H1 (cell line): ENCODE results near the gene PEX19. TPM values are rescaled to one million over a fixed set of nuclear protein-coding genes. Genes with fewer than 3 reads are reported as not detected.

Experiments used
- CTCF ChIA-PET: fragments of 300-600 bp; sonication (Branson Sonifier 250); formaldehyde crosslinking; loops from one replicate; lab custom pipeline; 2021; ENCODE audit not compliant: partially characterized antibody; lab: Charles Lee
- POLR2A ChIA-PET: fragments of 300-600 bp; sonication (Branson Sonifier 250); formaldehyde crosslinking; loops from one replicate; lab custom pipeline; 2021; ENCODE audit warnings: inconsistent platforms; ENCODE audit not compliant: partially characterized antibody; lab: Charles Lee
- DNase-seq, 2 experiments: peaks; one replicate each; pipeline versions ENCODE4 v3.0.0 to v3.0.0-alpha.2; 2010 to 2022; ENCODE audit warnings: low spot score in 2 of 2, low read depth in 1 of 2, mixed read lengths in 1 of 2
- FAIRE-seq: peaks from 2 replicates; lab custom pipeline; 2011; peaks lifted over from hg19 to GRCh38; lab: Jason Lieb, UNC
- H2AFZ ChIP-seq: 2 replicates; pipeline ENCODE4 v1.8.1; 2012; ENCODE audit warnings: low read length, inconsistent platforms
- H2AK5ac ChIP-seq: 2 replicates; pipeline ENCODE4 v1.6.1; 2013; ENCODE audit warnings: low read depth, low read length
- H2BK120ac ChIP-seq: replicated peaks from 2 replicates; pipeline ENCODE3; 2013; ENCODE audit warnings: low read depth, low read length, inconsistent platforms
- H2BK12ac ChIP-seq: 2 replicates; pipeline ENCODE4 v1.6.1; 2013; ENCODE audit warnings: low read depth, low read length
- H2BK15ac ChIP-seq: 2 replicates; pipeline ENCODE4 v1.6.1; 2013; ENCODE audit warnings: low read length
- H2BK20ac ChIP-seq: 2 replicates; pipeline ENCODE4 v1.6.1; 2013; ENCODE audit warnings: low read length
- H2BK5ac ChIP-seq: 2 replicates; pipeline ENCODE4 v1.6.1; 2013; ENCODE audit warnings: low read depth, low read length
- H3K14ac ChIP-seq: 2 replicates; pipeline ENCODE4 v1.6.1; 2013; ENCODE audit warnings: inconsistent platforms; ENCODE audit not compliant: insufficient read length
- H3K18ac ChIP-seq: 2 replicates; pipeline ENCODE4 v1.6.1; 2013; ENCODE audit warnings: low read length; ENCODE audit errors: extremely low read depth
- H3K23ac ChIP-seq: 2 replicates; pipeline ENCODE4 v1.6.1; 2013; ENCODE audit warnings: inconsistent platforms; ENCODE audit not compliant: insufficient read length
- H3K23me2 ChIP-seq: 2 replicates; pipeline ENCODE4 v1.6.1; 2013; ENCODE audit warnings: low read depth, low read length
- H3K27ac ChIP-seq: 2 replicates; pipeline ENCODE4 v1.6.1; 2011; ENCODE audit warnings: low read depth, low read length, inconsistent platforms
- H3K27me3 ChIP-seq, 4 experiments: replicated peaks in 1 of 4; 1 replicate in 1 of 4; 2 replicates in 3 of 4; pipeline versions ENCODE4 v1.6.1 to v1.8.1; 2011 to 2013; ENCODE audit warnings: low read length in 3 of 4, mild to moderate bottlenecking in 3 of 4, inconsistent platforms in 2 of 4, mixed read lengths in 2 of 4, moderate library complexity in 1 of 4; ENCODE audit not compliant: control insufficient read depth in 3 of 4, insufficient read depth in 3 of 4; ENCODE audit errors: extremely low read depth in 1 of 4
- H3K36me3 ChIP-seq, 4 experiments: 2 replicates each; pipeline versions ENCODE4 v1.6.1 to v1.8.1; 2011 to 2013; ENCODE audit warnings: mild to moderate bottlenecking in 4 of 4, low read length in 3 of 4, moderate library complexity in 2 of 4, control low read depth in 1 of 4, inconsistent platforms in 1 of 4; ENCODE audit not compliant: insufficient read depth in 4 of 4, control insufficient read depth in 2 of 4
- H3K4ac ChIP-seq: replicated peaks from 2 replicates; pipeline ENCODE3; 2013; ENCODE audit warnings: low read length, low read depth, mixed read lengths, inconsistent platforms; ENCODE audit not compliant: insufficient read length
- H3K4me1 ChIP-seq, 4 experiments: replicated peaks in 1 of 4; 1 replicate in 1 of 4; 2 replicates in 3 of 4; pipeline versions ENCODE4 v1.6.1 to v1.8.1; 2011 to 2013; ENCODE audit warnings: low read length in 3 of 4, inconsistent platforms in 2 of 4, mixed read lengths in 1 of 4; ENCODE audit not compliant: insufficient read depth in 4 of 4, control insufficient read depth in 3 of 4
- H3K4me2 ChIP-seq, 2 experiments: 2 replicates each; pipeline versions ENCODE4 v1.6.1 to v1.8.1; 2011 to 2013; ENCODE audit warnings: low read depth in 2 of 2, low read length in 2 of 2, control low read depth in 1 of 2, inconsistent platforms in 1 of 2, mild to moderate bottlenecking in 1 of 2; ENCODE audit not compliant: insufficient read depth in 1 of 2
- H3K4me3 ChIP-seq, 4 experiments: fragments of 200-600, 300-600 bp in 1 of 4; sonication (generic), shearing (Covaris generic), sonication (Bioruptor Twin) in 1 of 4; 2 replicates each; pipeline versions ENCODE4 v1.5.1 to v1.8.1; 2011 to 2016; ENCODE audit warnings: low read length in 4 of 4, low read depth in 3 of 4, control low read depth in 2 of 4, inconsistent platforms in 2 of 4, mild to moderate bottlenecking in 2 of 4, mixed read lengths in 1 of 4, moderate library complexity in 1 of 4; ENCODE audit not compliant: insufficient read depth in 2 of 4; ENCODE audit errors: extremely low read depth in 1 of 4
- H3K56ac ChIP-seq: replicated peaks from 2 replicates; pipeline ENCODE3; 2013; ENCODE audit warnings: low read depth, mild to moderate bottlenecking, mixed read lengths, low read length, inconsistent platforms; ENCODE audit not compliant: insufficient read length
- H3K79me1 ChIP-seq: 2 replicates; pipeline ENCODE4 v1.6.1; 2013; ENCODE audit warnings: low read depth, low read length, control low read depth
- H3K79me2 ChIP-seq, 2 experiments: 2 replicates each; pipeline versions ENCODE4 v1.6.1 to v1.8.1; 2012 to 2013; ENCODE audit warnings: low read length in 2 of 2, mild to moderate bottlenecking in 2 of 2, inconsistent platforms in 1 of 2; ENCODE audit not compliant: insufficient read depth in 2 of 2, control insufficient read depth in 1 of 2
- H3K9ac ChIP-seq, 4 experiments: replicated peaks in 1 of 4; 1 replicate in 1 of 4; 2 replicates in 3 of 4; pipeline versions ENCODE4 v1.6.1 to v1.8.1; 2011 to 2013; ENCODE audit warnings: low read depth in 3 of 4, low read length in 3 of 4, control low read depth in 2 of 4, mild to moderate bottlenecking in 2 of 4, moderate library complexity in 2 of 4, inconsistent platforms in 1 of 4; ENCODE audit errors: extremely low read depth in 1 of 4
- H3K9me3 ChIP-seq, 2 experiments: 2 replicates each; pipeline versions ENCODE4 v1.6.1 to v1.8.1; 2012 to 2013; ENCODE audit warnings: mild to moderate bottlenecking in 2 of 2, moderate library complexity in 2 of 2, control low read depth in 1 of 2, inconsistent platforms in 1 of 2, low read depth in 1 of 2, low read length in 1 of 2, mixed read lengths in 1 of 2; ENCODE audit not compliant: insufficient read depth in 2 of 2
- H4K20me1 ChIP-seq, 2 experiments: replicated peaks in 1 of 2; 2 replicates each; pipeline versions ENCODE3 to v1.8.1; 2011 to 2013; ENCODE audit warnings: inconsistent platforms in 2 of 2, low read length in 2 of 2, mild to moderate bottlenecking in 1 of 2; ENCODE audit not compliant: insufficient read depth in 2 of 2, control insufficient read depth in 1 of 2
- H4K5ac ChIP-seq: 2 replicates; pipeline ENCODE4 v1.6.1; 2013; ENCODE audit warnings: low read length, low read depth, mixed read lengths, inconsistent platforms; ENCODE audit not compliant: insufficient read length
- H4K8ac ChIP-seq: 2 replicates; pipeline ENCODE4 v1.8.0; 2013; ENCODE audit warnings: mild to moderate bottlenecking, moderate library complexity, low read length, inconsistent platforms; ENCODE audit not compliant: insufficient read depth; ENCODE audit errors: extremely low read depth
- H4K91ac ChIP-seq: replicated peaks from 2 replicates; pipeline ENCODE3; 2013; ENCODE audit warnings: low read length, mixed read lengths, inconsistent platforms; ENCODE audit not compliant: insufficient read length
- BRCA1 ChIP-seq: IDR thresholded peaks from 2 replicates; pipeline ENCODE4 v1.6.1; 2012; ENCODE audit warnings: low read depth, low read length, improper control_type of control experiment
- CBX5 ChIP-seq: fragments of 300-800, 300-1000 bp; sonication (generic); IDR thresholded peaks from 2 replicates; pipeline ENCODE4 v1.7.1; 2016; ENCODE audit warnings: antibody characterized with exemption, low read length, low read depth
- CHD1 ChIP-seq: IDR thresholded peaks from 2 replicates; pipeline ENCODE4 v1.6.1; 2012; ENCODE audit warnings: low read depth, low read length, improper control_type of control experiment
- GTF2F1 ChIP-seq: IDR thresholded peaks from 2 replicates; pipeline ENCODE4 v1.6.1; 2012; ENCODE audit warnings: low read depth, low read length, improper control_type of control experiment, borderline replicate concordance
- HDAC2 ChIP-seq, 2 experiments: fragments of 300-600 bp in 1 of 2; sonication (generic) in 1 of 2; IDR thresholded peaks; 2 replicates each; pipeline ENCODE4 v1.6.1; 2011 to 2012; ENCODE audit warnings: low read depth in 2 of 2, low read length in 2 of 2, mild to moderate bottlenecking in 2 of 2, moderate library complexity in 2 of 2, borderline replicate concordance in 1 of 2, inconsistent platforms in 1 of 2
- JUN ChIP-seq: IDR thresholded peaks from 2 replicates; pipeline ENCODE4 v1.6.1; 2011; ENCODE audit warnings: low read depth, mild to moderate bottlenecking, improper control_type of control experiment, low read length
- NRF1 ChIP-seq: IDR thresholded peaks from 2 replicates; pipeline ENCODE4 v1.6.1; 2011; ENCODE audit warnings: mild to moderate bottlenecking, low read depth, low read length, improper control_type of control experiment
- RFX5 ChIP-seq: IDR thresholded peaks from 2 replicates; pipeline ENCODE4 v1.6.1; 2011; ENCODE audit warnings: low read depth, low read length, improper control_type of control experiment, borderline replicate concordance
- SAP30 ChIP-seq: fragments of 300-600 bp; sonication (generic); IDR thresholded peaks from 2 replicates; pipeline ENCODE4 v1.7.1; 2012; ENCODE audit warnings: low read length, moderate library complexity, mild to moderate bottlenecking, inconsistent platforms; ENCODE audit not compliant: insufficient read depth, insufficient replicate concordance
- SIN3A ChIP-seq, 2 experiments: IDR thresholded peaks in 1 of 2; conservative IDR thresholded peaks in 1 of 2; 2 replicates each; pipeline ENCODE4 v1.6.1; 2011 to 2012; ENCODE audit warnings: low read length in 2 of 2, improper control_type of control experiment in 1 of 2, low read depth in 1 of 2, mild to moderate bottlenecking in 1 of 2
- SP1 ChIP-seq: IDR thresholded peaks from 2 replicates; pipeline ENCODE4 v1.6.1; 2011; ENCODE audit warnings: low read depth, low read length
- WGBS, 2 experiments: shearing (Covaris generic) in 1 of 2; methylation state at CpG; one replicate each; pipeline versions ENCODE4 v1.1.6 to v1.1.7; 2013 to 2015; ENCODE audit warnings: low lambda C conversion rate in 2 of 2, mixed read lengths in 2 of 2, inconsistent platforms in 1 of 2, low coverage in 1 of 2, missing lambda C conversion rate in 1 of 2; ENCODE audit not compliant: insufficient replicate concordance in 2 of 2, insufficient coverage in 1 of 2, insufficient read length in 1 of 2; ENCODE audit errors: extremely low coverage in 1 of 2, missing lambda C conversion rate in 1 of 2; 5-methylcytosine and 5-hydroxymethylcytosine counted together
- polyA plus RNA-seq, 7 experiments: library from polyadenylated mRNA; depleted of rRNA in 3 of 7; stranded (reverse) in 5 of 7; unstranded in 2 of 7; fragments of >200 nt in 5 of 7; fragments of 200-250 nt in 2 of 7; gene quantifications; 1 replicate in 5 of 7; 2 replicates in 1 of 7; 4 replicates in 1 of 7; pipeline versions ENCODE4 v1.2.1 to v1.2.3, GENCODE V29; 2011 to 2013; ENCODE audit warnings: missing spikeins in 2 of 7, mixed read lengths in 2 of 7
- total RNA-seq: library from RNA; stranded (reverse); fragmentation: NEBNext Ultra II Directional; extraction: Animal tissue kit (Norgen Biotek cat#: 25700); gene quantifications from 2 replicates; pipeline ENCODE4 v1.2.1, GENCODE V29; 2021
- TF ChIP-seq, protein P1 (sequence below): IDR thresholded peaks from 2 replicates; pipeline ENCODE4 v1.6.1; 2012; ENCODE audit warnings: low read length, inconsistent platforms

PEX19 gene
- total and polyA plus RNA-seq, 2 of the 8 experiments (the other 6 are each of a cell fraction or from before 2014, with no cell fraction given): 50.4 to 80.2 TPM

DNA sequence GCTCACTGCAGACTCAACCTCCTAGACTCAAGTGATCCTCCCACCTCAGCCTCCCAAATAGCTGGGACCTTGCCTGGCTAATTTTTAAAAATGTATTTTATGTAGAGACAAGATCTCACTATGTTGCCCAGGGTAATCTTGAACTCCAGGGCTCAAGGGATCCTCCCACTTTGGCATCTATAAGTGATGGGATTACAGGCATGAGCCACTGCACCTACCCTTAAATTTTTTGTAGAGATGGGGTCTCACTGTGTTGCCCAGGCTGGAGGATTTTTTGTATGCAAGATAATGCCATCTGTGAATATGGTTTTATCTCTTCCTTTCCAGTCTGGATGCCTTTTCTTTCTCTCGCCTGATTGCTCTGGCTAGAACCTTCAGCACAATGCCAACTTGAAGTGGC, 13.9 kb downstream of the PEX19 start:
- no peak overlapping the region for H2BK120ac ChIP-seq

More for the DNA sequence above, 13.9 kb downstream of the PEX19 start:
- Histone ChIP-seq H4K91ac (no peak overlapping the region), H2BK12ac (no peak overlapping the region), H3K27me3 (no peaks in the 10 kb centered on the region; a peak in 1 of 7 replicates), H3K23ac (no peak overlapping the region), H3K36me3 (no peaks in the 10 kb centered on the region), H3K4ac (no peak overlapping the region), H3K56ac (no peak overlapping the region), H2AFZ (no peak overlapping the region), H3K4me1 (no peaks in the 10 kb centered on the region), H4K5ac (no peak overlapping the region), H3K79me1 (no peaks in the 10 kb centered on the region), H4K8ac (no peak overlapping the region), H3K9ac (no peak overlapping the region), H2AK5ac (no peak overlapping the region), H3K4me2 (no peak overlapping the region), H3K14ac (no peak overlapping the region), H3K9me3 (no peaks in the 10 kb centered on the region), H3K27ac (no peak overlapping the region), H2BK5ac (no peak overlapping the region), H2BK15ac (no peak overlapping the region), H4K20me1 (no peaks in the 10 kb centered on the region), H3K79me2 (no peaks in the 10 kb centered on the region), H3K18ac (no peak overlapping the region), H2BK20ac (no peak overlapping the region), H3K4me3 (no peak overlapping the region), H3K23me2 (no peaks in the 10 kb centered on the region)
- DNase-seq (no peak), FAIRE-seq (no peak)
- ChIA-PET POLR2A (interaction anchor here (0.9 to 10.9 kb wide), 6 partner anchors 8 to 24 kb away, joined by 3 to 79 read pairs (median 4); partner anchors contain the start of genes DCAF8 and PEX19), CTCF (interaction anchor here (1.0 to 2.7 kb wide), 2 partner anchors 9 to 20 kb away, joined by 3 to 16 read pairs; no protein-coding TSS in a partner anchor)
- no peak for TF ChIP-seq HDAC2 (IDR thresholded peaks at IDR 0.05; ENCODE audit: borderline replicate concordance in 1 of 2, low read depth in 2 of 2, low read length in 2 of 2)
- TF ChIP-seq SAP30: no peak
- TF ChIP-seq GTF2F1: no peak
- TF ChIP-seq SP1: no peak
- TF ChIP-seq RFX5: no peak
- TF ChIP-seq JUN: no peak
- no peak for TF ChIP-seq SIN3A (conservative IDR thresholded peaks at IDR 0.05 in 1 of 2, IDR thresholded peaks at IDR 0.05 in 1 of 2; ENCODE audit: low read depth in 1 of 2, low read length in 2 of 2)
- TF ChIP-seq, protein P1, sequence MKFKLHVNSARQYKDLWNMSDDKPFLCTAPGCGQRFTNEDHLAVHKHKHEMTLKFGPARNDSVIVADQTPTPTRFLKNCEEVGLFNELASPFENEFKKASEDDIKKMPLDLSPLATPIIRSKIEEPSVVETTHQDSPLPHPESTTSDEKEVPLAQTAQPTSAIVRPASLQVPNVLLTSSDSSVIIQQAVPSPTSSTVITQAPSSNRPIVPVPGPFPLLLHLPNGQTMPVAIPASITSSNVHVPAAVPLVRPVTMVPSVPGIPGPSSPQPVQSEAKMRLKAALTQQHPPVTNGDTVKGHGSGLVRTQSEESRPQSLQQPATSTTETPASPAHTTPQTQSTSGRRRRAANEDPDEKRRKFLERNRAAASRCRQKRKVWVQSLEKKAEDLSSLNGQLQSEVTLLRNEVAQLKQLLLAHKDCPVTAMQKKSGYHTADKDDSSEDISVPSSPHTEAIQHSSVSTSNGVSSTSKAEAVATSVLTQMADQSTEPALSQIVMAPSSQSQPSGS: no peak
- no peak for TF ChIP-seq NRF1
- no peak for TF ChIP-seq BRCA1
- TF ChIP-seq CBX5: no peak
- no peak for TF ChIP-seq CHD1
- 83% methylated on average over 1 of the region's 1 CpG; no CpG with 5 or more reads in 1 of the 2 experiments for WGBS, 2 experiments
